GM20431 (cell line): ENCODE measurements around the gene NDUFC1.
"Not testable (repeated sequence)": the region's sequence is repeated elsewhere in the genome, so short reads cannot be mapped to it uniquely, and the experiment has no call there.

ENCODE experiments used
- in situ Hi-C: fragments of 300-500 bp; cut with MseI, MboI; formaldehyde crosslinking; loops from one replicate; pipeline ENCODE4 v1.15.0; 2020; ENCODE audit warnings: low sequenced_read_pairs; ENCODE audit not compliant: unreplicated experiment

Gene NDUFC1

GRCh38 chr4:139255581-139255980, 46.7 kb downstream of the NDUFC1 start:
- in situ Hi-C loops: not testable (repeated sequence)

DNA sequence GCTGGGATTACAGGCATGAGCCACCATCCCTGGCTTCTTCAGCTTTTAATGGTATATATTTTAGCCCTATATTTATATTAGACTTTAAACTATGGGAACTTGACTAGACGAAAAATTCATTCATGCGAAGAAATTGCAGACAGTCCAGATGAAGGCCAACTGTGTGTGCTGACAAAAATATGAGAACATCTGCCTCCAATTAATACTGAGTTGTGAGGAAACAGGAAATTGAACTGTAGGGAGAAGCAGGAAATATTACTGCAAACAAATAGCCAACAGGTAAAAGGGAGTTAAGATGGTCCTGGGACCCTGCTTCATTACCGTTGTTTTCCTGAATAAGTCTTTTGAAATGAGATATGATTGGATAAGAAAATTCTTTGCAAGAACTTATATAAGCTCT, 48.6 kb downstream of the NDUFC1 start:
- in situ Hi-C loops: no loop called here

DNA sequence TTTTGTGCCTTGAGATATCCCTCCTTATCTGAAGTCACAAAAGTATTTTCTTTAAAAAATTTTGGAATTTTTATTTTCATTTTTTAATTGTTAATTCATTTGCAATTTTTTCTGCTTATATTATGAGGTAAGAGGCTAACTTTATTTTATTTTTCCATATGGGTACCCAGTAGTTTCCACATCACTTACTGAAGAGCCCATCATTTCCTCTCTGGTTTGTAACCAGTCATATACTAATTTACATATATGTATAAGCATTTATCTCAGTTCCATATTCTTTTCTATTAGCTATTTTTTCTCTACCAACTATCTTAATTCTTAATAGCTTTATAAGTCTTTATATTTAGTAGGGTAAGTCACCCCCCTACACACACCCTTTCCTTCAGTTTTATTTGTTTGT, 49.2 kb downstream of the NDUFC1 start:
- in situ Hi-C loops: no loop called here

GRCh38 chr4:139247700-139248238, 54.5 kb downstream of the NDUFC1 start:
- in situ Hi-C loops: no loop called here

DNA sequence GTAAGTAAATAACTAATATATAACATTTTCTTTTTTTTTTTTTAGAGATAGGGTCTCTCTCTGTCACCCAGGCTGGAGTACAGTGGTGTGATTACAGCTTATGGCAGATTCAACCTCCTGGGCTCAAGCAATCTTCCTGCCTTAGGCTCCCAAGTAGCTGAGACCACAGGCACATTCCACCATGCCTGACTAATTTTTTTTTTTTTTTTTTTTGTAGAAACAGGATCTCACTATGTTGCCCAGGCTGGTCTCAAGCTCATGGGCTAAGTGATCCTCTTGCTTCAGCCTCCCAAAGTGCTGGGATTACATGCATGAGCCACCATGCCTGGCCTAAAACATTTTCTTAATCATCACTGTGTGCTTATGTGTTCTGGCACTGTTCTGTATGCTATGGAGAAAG, 55.0 kb downstream of the NDUFC1 start:
- in situ Hi-C loops: no loop called here

- in situ Hi-C loops: no loop called here
These were observed 56.1 kb downstream of the NDUFC1 start for GRCh38 chr4:139246166-139246565.

DNA sequence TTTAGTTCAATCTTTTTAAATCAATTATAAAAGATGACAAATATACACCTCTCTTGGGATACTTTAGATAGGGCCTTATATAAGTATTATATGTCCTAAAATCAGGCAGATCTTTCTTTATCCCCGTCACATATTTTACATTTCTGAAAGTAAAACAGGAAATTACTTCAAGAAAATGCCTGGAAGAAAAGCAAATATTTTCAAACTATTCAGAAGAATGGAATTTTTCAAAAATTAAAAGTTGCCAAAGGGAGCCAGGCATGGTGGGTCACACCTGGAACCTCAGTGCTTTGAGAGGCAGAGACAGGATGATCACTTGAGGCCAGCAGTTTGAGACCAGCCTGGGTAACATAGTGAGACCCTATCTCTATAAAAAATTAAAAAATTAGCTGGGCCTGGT, 56.7 kb downstream of the NDUFC1 start:
- in situ Hi-C loops: no loop called here

- in situ Hi-C loops: no loop called here
These were observed 58.6 kb downstream of the NDUFC1 start for GRCh38 chr4:139243448-139244365.

DNA sequence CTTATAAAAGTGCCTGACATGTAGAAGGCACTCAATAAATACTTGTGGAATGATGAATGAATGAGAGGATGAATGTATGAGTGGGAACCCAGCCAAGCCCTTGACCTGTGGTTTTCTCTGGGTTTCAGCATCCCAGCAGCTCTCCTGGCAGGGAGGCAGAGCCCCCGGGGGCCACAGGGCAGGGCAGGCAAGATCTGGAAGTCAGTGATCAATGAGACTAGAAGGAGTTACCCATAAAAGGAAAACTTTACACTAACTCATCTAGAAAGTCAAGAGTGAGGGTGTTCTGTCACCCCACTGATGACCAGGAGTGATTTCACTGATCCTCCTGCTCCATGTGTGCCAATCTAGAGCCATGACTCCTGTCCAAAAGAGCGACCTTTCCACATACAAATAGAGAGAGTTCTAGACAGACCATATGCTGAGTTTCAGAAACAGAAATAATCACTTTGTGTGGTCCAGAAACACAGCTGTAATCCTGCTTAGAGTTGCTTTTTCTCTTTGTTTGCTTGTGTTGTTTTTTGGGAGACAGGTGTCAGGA, 59.7 kb downstream of the NDUFC1 start:
- in situ Hi-C loops: no loop called here

DNA sequence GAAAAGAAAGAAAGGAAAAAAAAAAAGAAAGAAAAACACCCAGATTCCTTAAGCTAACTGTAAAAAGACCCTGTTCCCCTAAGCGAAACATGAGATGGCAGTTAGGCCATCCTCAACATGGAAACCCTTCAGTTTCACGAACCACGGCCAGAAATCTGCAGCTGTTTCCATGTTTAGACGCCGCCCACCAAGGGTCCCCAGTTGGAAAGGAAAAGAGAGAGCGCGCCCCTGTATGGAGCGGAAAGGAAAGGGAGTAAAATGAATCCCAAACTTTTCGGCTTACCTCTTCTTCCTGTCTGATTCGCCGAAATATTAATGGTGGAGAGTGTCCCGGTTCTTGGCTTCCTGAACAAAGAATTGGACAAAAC, 60.5 kb downstream of the NDUFC1 start:
- in situ Hi-C loops: no loop called here

DNA sequence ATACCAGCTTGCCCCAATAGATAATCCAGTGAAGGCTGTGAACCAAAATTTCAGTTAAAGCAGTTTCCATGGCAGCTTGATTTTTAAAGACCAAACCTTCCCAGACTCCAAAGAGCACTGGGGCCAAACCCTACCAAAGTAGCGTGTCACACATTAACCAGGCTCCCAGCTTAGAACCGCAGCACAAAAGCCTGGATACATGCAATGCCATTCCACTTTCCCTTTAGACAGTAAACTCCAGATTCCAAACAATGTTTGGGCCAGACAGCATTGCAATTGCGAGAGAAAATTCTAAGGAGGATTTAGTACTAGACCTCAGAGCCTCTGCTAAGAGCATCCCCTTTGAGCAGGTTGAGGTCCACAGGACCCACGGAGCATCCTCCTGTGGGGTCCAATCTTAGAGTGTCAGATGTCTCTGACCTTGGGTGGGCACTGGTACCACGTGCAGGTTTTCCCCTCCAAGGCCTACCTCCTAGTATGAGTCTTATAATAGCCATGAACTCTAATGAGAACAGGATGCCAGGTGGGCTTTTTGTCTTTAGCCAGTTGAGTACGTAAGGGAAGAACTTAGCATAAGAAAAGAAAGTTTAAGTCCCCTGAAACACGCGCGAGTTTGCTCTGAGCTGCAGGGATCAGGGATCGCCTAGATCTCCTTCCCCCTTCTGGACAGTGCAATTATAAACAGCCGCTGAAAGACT, 61.0 kb downstream of the NDUFC1 start:
- in situ Hi-C loops: no loop called here
